DMS79 treated with DMSO at 0.1 percent for 48 hours (cell line): ENCODE measurements around the gene ATAD3B.
"Not testable (repeated sequence)": the region's sequence is repeated elsewhere in the genome, so short reads cannot be mapped to it uniquely, and the experiment has no call there.

ENCODE experiments used
- DNase-seq: peaks from one replicate; lab custom pipeline; 2025; lab: John Stamatoyannopoulos, UW

The ATAD3B gene

GRCh38 chr1:1471389-1472052 is at the start of gene ATAD3B:
Gene ATAD3B, plus strand, starts transcription at chr1:1471765. Its CDS starts 120 bp downstream, at chr1:1471885.
- DNase-seq = peak; percentile 94

- DNase-seq = no peak
Observed at GRCh38 chr1:1421907-1422464, 49.6 kb upstream of the ATAD3B start.

DNA sequence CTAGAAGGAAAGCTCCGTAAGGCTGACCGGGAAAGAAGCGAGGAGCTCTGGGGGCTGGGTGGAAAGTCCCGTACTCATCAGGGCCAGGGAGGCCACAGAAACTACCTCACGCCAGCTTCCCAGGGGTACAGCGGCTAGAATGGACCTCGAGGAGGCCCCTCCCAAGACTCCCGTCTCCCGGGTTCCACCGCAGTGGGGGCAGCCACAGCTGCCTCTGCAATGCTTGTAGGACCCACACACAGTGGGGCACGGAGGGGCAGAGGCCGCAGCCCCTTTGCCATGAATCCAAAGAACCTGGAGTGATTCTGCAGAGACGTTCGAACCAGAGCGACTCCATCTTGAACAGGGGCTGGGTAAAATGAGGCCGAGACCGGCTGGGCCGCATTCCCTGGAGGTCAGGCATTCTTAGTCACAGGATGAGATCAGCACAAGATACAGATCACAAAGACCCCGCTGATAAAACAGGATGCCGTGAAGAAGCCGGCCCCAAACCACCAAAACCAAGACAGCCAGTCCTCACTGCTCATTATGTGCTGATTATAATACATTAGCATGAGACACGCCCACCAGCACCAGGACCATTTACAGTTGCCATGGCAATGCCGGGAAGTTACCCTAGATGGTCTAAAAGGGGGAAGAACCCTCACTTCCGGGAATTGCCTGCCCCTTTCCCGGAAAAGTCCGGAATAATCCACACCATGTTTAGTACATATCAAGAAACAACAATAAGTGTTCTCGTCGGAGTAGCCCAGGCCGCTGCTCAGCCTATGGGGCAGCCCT is 48.9 kb upstream of the ATAD3B start:
- DNase-seq = no peak

GRCh38 chr1:1423245-1423597 is 48.3 kb upstream of the ATAD3B start:
- no peak for DNase-seq

GRCh38 chr1:1424707-1425106 is 46.9 kb upstream of the ATAD3B start:
- DNase-seq = no peak

GRCh38 chr1:1425426-1425752 is 46.2 kb upstream of the ATAD3B start:
- DNase-seq = no peak

DNA sequence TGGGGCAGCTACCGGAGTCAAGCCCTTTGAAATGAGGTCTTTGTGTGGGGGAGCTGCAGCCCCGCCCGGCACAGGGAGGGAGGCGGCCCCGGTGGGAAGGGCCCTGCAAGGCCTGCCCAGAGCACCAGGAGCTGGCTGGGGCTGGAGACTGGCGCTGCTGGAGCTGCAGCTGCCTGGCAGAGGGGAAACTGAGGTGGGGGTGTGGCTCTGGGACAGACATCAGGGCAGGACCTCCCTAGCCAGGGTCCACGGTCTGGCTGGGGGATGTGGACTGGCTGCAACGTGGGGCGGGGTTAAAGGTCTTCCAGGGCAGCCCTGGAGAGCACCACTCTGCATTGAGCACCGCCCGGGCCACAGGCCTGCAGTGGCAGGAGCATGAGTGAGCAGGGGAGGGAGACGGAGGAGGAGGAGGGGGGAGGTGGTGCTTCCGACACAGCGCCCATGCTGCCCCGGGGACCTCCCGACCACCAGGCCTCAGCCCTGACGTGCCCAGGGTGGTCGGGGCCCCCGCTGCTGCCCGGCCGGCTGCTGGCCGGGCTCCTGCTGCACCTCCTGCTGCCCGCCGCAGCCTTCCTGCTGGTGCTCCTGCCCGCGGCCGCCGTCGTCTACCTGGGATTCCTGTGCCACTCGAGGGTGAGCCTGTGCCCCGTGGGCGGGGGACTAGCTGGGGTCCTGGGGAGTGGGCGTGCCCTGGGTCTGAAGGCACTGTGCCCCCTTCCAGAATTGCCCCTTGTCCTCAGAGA is 45.6 kb upstream of the ATAD3B start:
- no peak for DNase-seq

DNA sequence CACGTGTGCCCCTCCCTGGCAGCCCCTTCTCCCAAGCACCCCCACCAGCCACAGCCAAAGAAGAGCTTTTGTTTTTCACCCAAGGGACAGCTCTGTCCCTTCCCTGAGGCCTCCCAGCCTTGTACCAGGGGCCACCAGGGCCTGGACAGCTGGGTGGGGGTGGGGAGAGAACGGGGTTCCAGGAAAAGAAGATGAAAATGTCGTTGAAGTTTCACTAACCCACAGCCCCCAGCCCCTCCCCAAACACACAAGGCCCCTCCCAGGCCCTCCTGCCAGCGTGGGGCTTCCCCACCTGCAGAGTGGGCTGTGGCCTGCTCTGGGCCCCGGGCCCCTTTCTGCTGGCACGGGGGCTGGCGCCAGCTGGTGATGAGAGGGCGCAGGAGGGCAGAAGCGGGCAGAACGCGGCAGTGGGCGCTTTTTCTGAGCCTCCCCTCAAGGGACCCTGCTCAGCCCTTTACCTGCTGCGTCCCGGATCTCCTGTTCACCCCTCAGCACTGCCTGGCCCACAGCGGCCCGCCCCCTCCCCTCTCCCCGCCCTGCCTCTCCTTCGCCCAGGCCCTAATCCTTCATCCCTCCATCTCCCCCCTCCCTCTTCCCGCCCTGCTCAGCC is 45.0 kb upstream of the ATAD3B start:
- DNase-seq = no peak

DNA sequence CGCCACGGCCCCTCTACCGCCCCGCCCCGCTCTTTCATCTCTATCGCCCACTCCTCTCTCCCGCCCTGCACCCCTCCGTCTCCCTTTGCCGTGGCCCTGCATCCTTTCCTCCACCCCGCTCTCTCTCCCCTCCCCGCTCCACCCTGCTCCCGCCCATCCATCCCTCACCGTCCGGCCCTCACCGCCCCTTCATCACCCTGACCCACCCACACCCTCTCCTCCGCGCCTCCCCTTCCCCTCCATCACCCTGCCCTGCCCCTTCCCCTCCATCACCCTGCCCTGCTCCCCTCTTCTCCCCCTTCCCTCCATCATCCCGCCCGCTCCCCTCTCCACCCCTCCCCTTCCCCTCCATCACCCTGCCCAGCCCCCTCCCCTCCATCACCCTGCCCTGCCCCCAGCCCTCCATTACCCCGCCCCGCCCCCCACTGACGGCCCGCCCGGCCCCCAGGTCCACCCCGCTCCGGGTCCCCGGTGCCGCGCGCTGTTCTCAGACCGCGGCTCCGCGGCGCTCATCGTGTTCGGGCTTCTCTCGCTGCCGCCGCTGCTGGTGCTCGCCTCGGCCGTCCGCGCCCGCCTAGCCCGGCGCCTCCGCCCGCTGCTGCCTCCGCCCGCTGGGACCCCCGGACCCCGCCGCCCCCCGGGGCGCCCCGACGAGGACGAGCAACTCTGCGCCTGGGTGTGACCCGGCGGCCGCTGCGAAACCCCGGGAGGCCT is 44.3 kb upstream of the ATAD3B start:
- no peak for DNase-seq

DNA sequence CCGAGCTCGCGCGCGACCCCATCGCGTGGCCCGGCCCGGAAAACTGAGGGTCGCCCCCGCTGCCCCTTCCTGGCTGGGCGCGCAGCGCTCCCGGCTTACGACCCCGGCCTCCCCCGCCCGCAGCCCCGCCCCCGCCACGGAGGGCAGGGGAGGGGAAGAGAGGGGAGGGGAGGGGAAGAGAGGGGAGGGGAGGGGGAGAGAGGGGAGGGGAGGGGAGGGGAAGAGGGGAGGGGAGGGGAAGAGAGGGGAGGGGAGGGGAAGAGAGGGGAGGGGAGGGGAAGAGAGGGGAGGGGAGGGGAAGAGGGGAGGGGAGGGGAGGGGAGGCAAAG is 43.8 kb upstream of the ATAD3B start:
- DNase-seq = no peak

DNA sequence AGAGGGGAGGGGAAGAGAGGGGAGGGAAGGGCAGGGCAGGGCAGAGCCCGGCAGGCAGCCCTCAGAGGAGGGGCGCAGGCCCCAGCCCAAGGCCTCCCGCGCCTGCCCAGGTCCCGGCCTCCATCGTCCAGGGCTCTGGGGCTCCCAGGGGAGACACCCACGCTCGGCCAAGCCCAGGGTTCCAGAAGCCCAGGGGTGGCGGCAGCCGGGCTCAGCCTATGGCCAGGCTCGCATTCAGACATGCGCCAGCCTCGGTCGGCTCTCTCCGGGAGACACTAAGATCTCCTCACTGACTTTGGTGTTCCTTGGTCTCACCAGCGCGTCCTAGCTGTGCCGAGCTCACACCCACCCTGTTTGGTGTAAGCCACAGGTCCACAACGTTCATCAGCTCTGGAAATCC is 43.4 kb upstream of the ATAD3B start:
- no peak for DNase-seq

DNA sequence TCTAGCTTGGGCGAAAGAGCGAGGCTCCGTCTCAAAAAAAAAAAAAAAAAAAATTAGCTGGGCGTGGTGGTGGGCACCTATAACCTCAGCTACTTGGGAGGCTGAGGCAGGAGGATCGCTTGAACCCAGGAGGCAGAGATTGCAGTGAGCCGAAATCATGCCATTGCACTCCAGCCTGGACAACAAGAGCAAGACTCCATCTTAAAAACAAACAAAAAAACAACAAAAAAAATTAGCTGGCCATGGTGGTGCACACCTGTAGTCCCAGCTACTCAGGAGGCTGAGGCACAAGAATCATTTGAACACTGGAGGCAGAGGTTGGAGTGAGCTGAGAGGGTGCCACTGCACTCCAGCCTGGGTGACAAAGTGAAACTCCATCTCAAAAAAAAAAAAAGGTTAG is 42.6 kb upstream of the ATAD3B start:
- DNase-seq = not testable (repeated sequence)

GRCh38 chr1:1429671-1430073 is 41.9 kb upstream of the ATAD3B start:
- DNase-seq = no peak

DNA sequence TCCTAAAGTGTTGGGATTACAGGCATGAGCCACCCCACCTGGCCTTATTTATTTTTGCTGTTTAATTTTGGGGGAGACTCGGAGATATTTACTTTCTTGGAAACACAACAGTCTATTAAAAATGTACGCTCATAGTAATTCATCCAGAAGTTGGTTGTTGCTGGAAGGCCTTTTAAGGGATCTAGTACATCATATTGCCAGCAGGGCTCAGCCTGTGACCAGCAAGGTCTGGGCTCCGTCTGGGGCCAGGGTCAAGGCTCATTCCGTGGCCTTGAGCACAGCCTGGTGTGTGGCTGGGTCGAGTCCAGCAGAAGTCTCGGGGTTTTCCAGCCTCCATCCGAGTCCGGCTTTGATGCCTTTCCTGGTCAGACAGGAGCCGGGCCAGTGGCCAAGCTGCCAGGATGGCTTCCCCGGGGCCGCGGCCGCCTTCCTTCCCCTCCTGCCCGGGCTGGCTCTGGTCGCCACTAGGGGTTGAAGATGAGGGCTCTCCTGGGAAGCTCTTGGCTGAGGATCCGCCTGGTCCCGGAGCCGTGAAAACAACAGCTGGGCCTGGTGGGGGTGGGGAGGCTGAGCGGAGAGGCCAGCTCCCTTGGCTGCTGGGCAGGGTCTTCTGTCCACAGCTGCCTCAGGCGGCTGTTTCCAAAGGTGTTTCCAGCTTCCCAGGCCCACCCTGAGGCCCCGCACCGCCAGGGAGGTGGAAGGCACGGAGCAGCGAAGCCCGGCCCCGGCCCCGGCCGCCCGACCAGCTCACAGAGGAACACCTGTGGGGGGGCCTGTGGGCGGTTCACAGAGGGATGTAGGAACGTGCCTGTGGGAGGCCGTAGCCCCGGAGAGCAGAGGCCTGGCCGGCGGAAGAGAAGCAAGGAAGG is 41.2 kb upstream of the ATAD3B start:
- DNase-seq = peak; percentile 71

DNA sequence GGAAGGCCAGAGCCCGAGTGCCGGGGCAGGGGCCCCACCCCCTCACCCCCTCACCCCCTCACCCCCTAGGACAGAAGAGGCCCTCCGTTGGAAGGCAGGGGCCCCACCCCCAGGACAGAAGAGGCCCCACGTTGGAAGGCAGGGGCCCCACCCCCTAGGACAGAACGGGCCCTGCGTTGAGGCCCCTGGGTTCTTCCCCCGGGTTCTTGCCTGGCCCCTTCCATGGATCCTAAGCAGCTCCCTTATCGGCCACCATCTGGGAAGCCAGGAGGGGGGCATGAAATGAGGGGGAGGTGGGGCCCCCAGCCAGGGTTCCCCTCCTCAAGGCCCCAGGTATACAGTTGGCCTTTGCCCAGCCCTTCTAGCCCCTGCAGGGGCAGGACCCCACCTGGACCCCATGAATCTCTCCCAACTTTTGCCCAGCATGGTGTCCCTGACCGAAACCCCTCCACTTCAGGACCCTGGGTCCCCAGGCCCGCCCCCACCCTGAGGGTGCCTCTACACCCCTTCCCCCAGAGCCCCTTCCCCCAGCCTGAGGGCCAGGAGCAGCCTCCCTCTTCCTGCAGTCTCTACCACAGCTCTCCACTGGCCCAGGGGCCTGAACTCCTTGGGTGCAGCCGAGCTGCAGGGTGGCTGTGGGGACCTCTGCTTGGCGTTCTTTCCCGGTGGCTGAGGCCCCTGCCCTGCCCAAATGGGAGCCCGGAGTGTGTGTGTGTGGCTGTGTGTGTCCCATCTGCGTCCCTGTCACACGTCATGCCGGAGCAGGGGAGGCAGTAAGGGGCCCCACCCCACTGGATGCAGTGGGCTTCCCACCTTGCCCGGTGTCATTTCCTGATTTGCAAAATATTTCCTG is 40.3 kb upstream of the ATAD3B start:
- DNase-seq = no peak

DNA sequence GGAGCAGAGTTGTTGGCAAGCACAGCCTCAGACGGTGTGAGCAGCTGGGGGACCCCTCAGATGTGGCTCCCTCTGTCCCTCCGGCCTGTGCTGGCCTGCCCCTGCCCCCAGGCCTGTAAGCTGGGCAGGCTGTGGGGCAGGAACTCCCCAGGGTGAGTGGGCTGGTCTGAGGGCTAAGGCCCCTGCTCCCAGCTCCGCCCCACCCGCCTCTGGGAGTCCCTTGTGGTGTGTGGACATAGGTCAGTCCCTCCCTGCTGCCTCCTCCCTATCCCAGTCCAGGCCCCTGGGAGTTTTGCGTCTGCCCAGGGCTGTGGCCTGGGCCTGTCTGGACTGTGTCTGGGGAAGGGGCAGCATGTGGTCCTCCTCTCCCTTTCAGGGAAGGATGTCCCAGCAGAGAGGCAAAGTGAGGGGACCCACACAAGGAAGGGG is 39.7 kb upstream of the ATAD3B start:
- DNase-seq = no peak

GRCh38 chr1:1432274-1432950 is 39.2 kb upstream of the ATAD3B start:
- DNase-seq = no peak

DNA sequence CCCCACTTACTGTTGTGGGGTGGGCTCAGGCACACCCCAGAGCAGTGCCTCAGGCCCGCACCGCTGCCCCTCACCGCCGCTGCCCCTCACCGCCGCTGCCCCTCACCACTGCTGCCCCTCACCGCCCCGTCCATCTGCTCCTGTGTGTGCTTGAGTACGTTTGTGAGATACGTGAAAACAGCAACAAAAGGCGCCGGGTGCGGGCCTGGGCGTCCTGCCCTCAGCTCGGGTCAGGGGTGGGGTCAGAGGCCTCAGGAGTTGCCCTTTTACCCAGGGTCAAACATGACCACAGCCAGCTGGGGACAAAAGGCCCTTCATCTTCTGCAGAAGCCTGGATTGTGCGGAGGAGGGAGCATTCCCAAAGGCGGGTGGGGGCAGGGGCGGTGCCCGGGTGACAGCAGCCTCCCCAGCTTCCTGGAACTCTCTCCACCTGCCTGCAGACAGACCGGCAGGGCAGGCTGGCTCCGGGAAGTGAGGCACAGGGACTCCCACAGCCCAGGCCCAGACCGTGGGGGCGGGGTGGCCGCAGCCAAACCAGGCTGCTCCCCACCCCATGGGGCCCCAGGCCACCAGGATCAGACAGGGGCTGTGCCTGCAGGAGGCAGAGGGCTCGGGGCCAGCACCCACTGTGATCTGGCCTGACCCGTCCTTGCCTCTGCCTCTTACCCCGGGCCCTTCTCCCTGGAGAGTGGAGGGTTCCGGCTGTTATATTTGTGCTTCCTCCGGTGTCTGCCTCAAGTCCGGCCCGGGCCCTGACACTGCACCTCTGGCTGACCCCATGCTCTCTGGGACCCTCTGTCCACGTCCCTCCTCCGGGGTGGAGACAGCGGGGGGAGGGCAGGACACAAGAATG is 38.4 kb upstream of the ATAD3B start:
- DNase-seq = no peak

GRCh38 chr1:1433804-1434130 is 37.8 kb upstream of the ATAD3B start:
- peak; percentile 19 for DNase-seq
